SK-N-SH (cell line): Measurements from ENCODE around the gene SPOP.

Experiments
- CTCF ChIP-seq: fragments of 200-600 bp; sonication (generic); IDR thresholded peaks from 2 replicates; pipeline ENCODE4 v1.6.1; 2017; ENCODE audit warnings: antibody characterized with exemption, mild to moderate bottlenecking, moderate library complexity
- EP300 ChIP-seq, 2 experiments: IDR thresholded peaks; 2 replicates each; pipeline versions ENCODE4 v1.4.0 to v1.6.1; 2012; ENCODE audit warnings: borderline replicate concordance in 1 of 2, low read depth in 1 of 2, low read length in 1 of 2
- FOXM1 ChIP-seq: IDR thresholded peaks from 2 replicates; pipeline ENCODE4 v1.4.0; 2012; ENCODE audit warnings: low read depth, mild to moderate bottlenecking
- GATA2 ChIP-seq: sonication (generic); formaldehyde crosslinking; IDR thresholded peaks from 2 replicates; pipeline ENCODE4 v1.5.0; 2020; ENCODE audit warnings: mild to moderate bottlenecking, missing genetic modification reagents
- POLR2AphosphoS5 ChIP-seq: IDR thresholded peaks from 2 replicates; pipeline ENCODE4 v1.6.1; 2012; ENCODE audit warnings: low read depth, low read length
- RAD21 ChIP-seq: IDR thresholded peaks from 2 replicates; pipeline ENCODE4 v1.6.1; 2012; ENCODE audit warnings: mild to moderate bottlenecking, low read length
- REST ChIP-seq: IDR thresholded peaks from 2 replicates; pipeline ENCODE4 v1.6.1; 2012; ENCODE audit warnings: mild to moderate bottlenecking, low read depth, low read length, moderate library complexity
- TAF1 ChIP-seq: IDR thresholded peaks from 2 replicates; pipeline ENCODE4 v1.6.1; 2012; ENCODE audit warnings: low read depth, mild to moderate bottlenecking, low read length, moderate library complexity, borderline replicate concordance
- TEAD4 ChIP-seq: IDR thresholded peaks from 2 replicates; pipeline ENCODE4 v1.4.0; 2012; ENCODE audit warnings: mild to moderate bottlenecking, borderline replicate concordance; ENCODE audit not compliant: insufficient read depth

- TF ChIP-seq CTCF (no peak), EP300 (IDR thresholded peaks at IDR 0.05; ENCODE audit: borderline replicate concordance in 1 of 2, low read depth in 1 of 2, low read length in 1 of 2) (no peak), POLR2AphosphoS5 (no peak), FOXM1 (no peak), TAF1 (no peak), TEAD4 (no peak), RAD21 (no peak), REST (no peak), GATA2 (no peak)
Measured at GRCh38 chr17:49567104-49567521, 110.8 kb downstream of the SPOP start.
